HepG2 (cell line): Measurements from ENCODE around the gene TBC1D14. TPM values are rescaled to one million over a fixed set of nuclear protein-coding genes. Genes with fewer than 3 reads are reported as not detected.

ENCODE experiments used
- ATAC-seq: fragments of 200-7000 bp; cut with Tn5 transposase; 3 replicates; pipeline ENCODE4 v1.9.1; 2020; ENCODE audit warnings: mild to moderate bottlenecking, moderate library complexity
- BruUV-seq: library from RNA; stranded (reverse); fragments of 400-500 nt; replicated peaks from 2 replicates; lab custom pipeline; 2021; lab: Mats Ljungman, UMichigan
- CTCF ChIA-PET: fragments of 300-600 bp; formaldehyde crosslinking; extraction: SDS; loops from one replicate; lab custom pipeline; 2021; ENCODE audit warnings: low total read pairs, inconsistent platforms, low intra/inter-chr PET ratio; lab: Yijun Ruan, JAX
- POLR2A ChIA-PET: fragments of 350-600 bp; sonication (Branson Sonifier 250); formaldehyde crosslinking; loops from one replicate; lab custom pipeline; 2020; ENCODE audit warnings: antibody characterized with exemption, inconsistent platforms; lab: Yijun Ruan, JAX
- DNase-seq: peaks from one replicate; pipeline ENCODE4 v3.0.0-alpha.2; 2015; ENCODE audit warnings: low spot score
- FAIRE-seq: peaks from 3 replicates; lab custom pipeline; 2011; peaks lifted over from hg19 to GRCh38; lab: Jason Lieb, UNC
- H2AFZ ChIP-seq: one replicate; pipeline ENCODE4 v1.6.1; 2011; ENCODE audit warnings: low read length, inconsistent platforms
- H3K27ac ChIP-seq: fragments of 300-600 bp; 3 replicates; pipeline ENCODE4 v1.8.0; 2011; ENCODE audit warnings: mixed run types, mild to moderate bottlenecking, mixed read lengths, low read length, inconsistent platforms; ENCODE audit not compliant: insufficient read depth; ENCODE audit errors: extremely low read length
- H3K27me3 ChIP-seq, 2 experiments: fragments of 200-600 bp in 1 of 2; 2 replicates in 1 of 2; 3 replicates in 1 of 2; pipeline versions ENCODE4 v1.6.0 to v1.8.0; 2011; ENCODE audit warnings: low read length in 2 of 2, mild to moderate bottlenecking in 2 of 2, moderate library complexity in 2 of 2, inconsistent platforms in 1 of 2; ENCODE audit not compliant: insufficient read depth in 2 of 2, control insufficient read depth in 1 of 2
- H3K36me3 ChIP-seq, 2 experiments: fragments of 200-600 bp in 1 of 2; replicated peaks in 1 of 2; 2 replicates in 1 of 2; 3 replicates in 1 of 2; pipeline versions ENCODE4 v1.5.1 to v1.8.0; 2011; ENCODE audit warnings: low read length in 2 of 2, inconsistent platforms in 1 of 2; ENCODE audit not compliant: insufficient read depth in 2 of 2, control insufficient read depth in 1 of 2
- H3K4me1 ChIP-seq: 2 replicates; pipeline ENCODE4 v1.5.1; 2012; ENCODE audit warnings: low read length, inconsistent platforms; ENCODE audit not compliant: insufficient read depth
- H3K4me2 ChIP-seq: 2 replicates; pipeline ENCODE4 v1.6.0; 2011; ENCODE audit warnings: low read depth, low read length, inconsistent platforms
- H3K4me3 ChIP-seq, 3 experiments: fragments of 200-600 bp in 1 of 3; sonication (generic), shearing (Covaris generic) in 1 of 3; replicated peaks in 1 of 3; 2 replicates each; pipeline ENCODE4 v1.5.1; 2011 to 2016; ENCODE audit warnings: low read length in 3 of 3, inconsistent platforms in 2 of 3, low read depth in 2 of 3, mild to moderate bottlenecking in 2 of 3, control low read depth in 1 of 3, mixed read lengths in 1 of 3; ENCODE audit not compliant: insufficient read depth in 1 of 3
- H3K79me2 ChIP-seq: one replicate; pipeline ENCODE4 v1.6.1; 2011; ENCODE audit warnings: low read length, inconsistent platforms; ENCODE audit not compliant: insufficient read depth
- H3K9ac ChIP-seq: 2 replicates; pipeline ENCODE4 v1.6.0; 2011; ENCODE audit warnings: mild to moderate bottlenecking, low read depth, low read length, inconsistent platforms; ENCODE audit not compliant: insufficient read depth
- H3K9me3 ChIP-seq: 2 replicates; pipeline ENCODE4 v1.5.1; 2012; ENCODE audit warnings: mild to moderate bottlenecking, low read length
- H4K20me1 ChIP-seq: 2 replicates; pipeline ENCODE4 v1.6.0; 2011; ENCODE audit warnings: inconsistent platforms, mild to moderate bottlenecking, low read length, moderate library complexity; ENCODE audit not compliant: insufficient read depth
- ARID2 ChIP-seq: sonication (generic); formaldehyde crosslinking; IDR thresholded peaks from 2 replicates; pipeline ENCODE4 v1.8.1; 2022; ENCODE audit warnings: mild to moderate bottlenecking, missing genetic modification reagents, borderline replicate concordance
- BORCS8-MEF2B ChIP-seq: sonication (generic); formaldehyde crosslinking; IDR thresholded peaks from 2 replicates; pipeline ENCODE4 v1.8.0; 2022; ENCODE audit warnings: mild to moderate bottlenecking, missing genetic modification reagents
- CBFB ChIP-seq: sonication (generic); formaldehyde crosslinking; IDR thresholded peaks from 2 replicates; pipeline ENCODE4 v1.4.0; 2020; ENCODE audit warnings: missing genetic modification reagents
- NFIB ChIP-seq: sonication (generic); formaldehyde crosslinking; IDR thresholded peaks from 2 replicates; pipeline ENCODE4 v1.9.0; 2021; ENCODE audit warnings: missing genetic modification reagents, mild to moderate bottlenecking, borderline replicate concordance
- PHF21A ChIP-seq: sonication (generic); formaldehyde crosslinking; IDR thresholded peaks from 2 replicates; pipeline ENCODE4 v1.5.0; 2020; ENCODE audit warnings: mild to moderate bottlenecking, missing genetic modification reagents
- RFX1 ChIP-seq: fragments of 450-650 bp; IDR thresholded peaks from 2 replicates; pipeline ENCODE4 v1.6.1; 2017
- XRCC5 ChIP-seq: fragments of 200-400 bp; formaldehyde crosslinking; optimal IDR thresholded peaks from 2 replicates; pipeline ENCODE3; 2017; ENCODE audit warnings: mild to moderate bottlenecking, low read length
- ZSCAN12 ChIP-seq: sonication (generic); formaldehyde crosslinking; IDR thresholded peaks from 2 replicates; pipeline ENCODE4 v1.9.0; 2021; ENCODE audit warnings: mild to moderate bottlenecking, missing genetic modification reagents
- WGBS: methylation state at CpG from one replicate; pipeline ENCODE4 v1.1.6; 2017; ENCODE audit warnings: low lambda C conversion rate; 5-methylcytosine and 5-hydroxymethylcytosine counted together
- in situ Hi-C: cut with HindIII; loops from 2 replicates; pipeline ENCODE4 v1.10.0; 2017; ENCODE audit warnings: low pct_unique_long_range_greater_than_20kb; ENCODE audit not compliant: extremely low pct_ligation_motif_present
- intact Hi-C: fragments of 100-400 bp; cut with micrococcal nuclease; formaldehyde crosslinking; loops from one replicate; pipeline ENCODE4 v1.10.0; 2022; ENCODE audit not compliant: unreplicated experiment
- polyA plus RNA-seq, 8 experiments: library from polyadenylated mRNA; depleted of rRNA in 3 of 8; stranded (reverse) in 7 of 8; unstranded in 1 of 8; fragments of >200 nt; fragmentation: Illumina TruSeq in 4 of 8; extraction: Trizol in 4 of 8; gene quantifications; 2 replicates each; pipeline versions ENCODE4 v1.2.1 to v1.2.3, GENCODE V29; 2011 to 2016; ENCODE audit warnings: low read depth in 4 of 8, missing spikeins in 1 of 8, mixed read lengths in 1 of 8; ENCODE audit not compliant: insufficient read depth in 1 of 8
- total RNA-seq, 5 experiments: library from RNA; depleted of rRNA; stranded (reverse); fragments of >200 nt; fragmentation: Illumina TruSeq; extraction: Trizol; gene quantifications; 2 replicates each; pipeline ENCODE4 v1.2.3, GENCODE V29; 2016; ENCODE audit warnings: low read depth in 1 of 5
- TF ChIP-seq, protein P1 (sequence below): sonication (generic); formaldehyde crosslinking; IDR thresholded peaks from 2 replicates; pipeline ENCODE4 v1.4.0; 2020; ENCODE audit warnings: missing genetic modification reagents
- TF ChIP-seq, protein P2 (sequence below): sonication (generic); formaldehyde crosslinking; IDR thresholded peaks from 2 replicates; pipeline ENCODE4 v1.4.0; 2020; ENCODE audit warnings: missing genetic modification reagents; ENCODE audit errors: not compliant biosample characterization
- TF ChIP-seq, protein P3 (sequence below): sonication (generic); formaldehyde crosslinking; IDR thresholded peaks from 2 replicates; pipeline ENCODE4 v1.5.1; 2020; ENCODE audit warnings: missing genetic modification reagents, mild to moderate bottlenecking, borderline replicate concordance
- TF ChIP-seq, protein P4 (sequence below): fragments of 450-650 bp; IDR thresholded peaks from 2 replicates; pipeline ENCODE4 v1.6.1; 2017; ENCODE audit warnings: mild to moderate bottlenecking

TBC1D14 gene
- total and polyA plus RNA-seq, 2 of the 13 experiments (the other 11 are each of a cell fraction or from before 2014, with no cell fraction given) = 29.5 to 46.5 TPM

DNA sequence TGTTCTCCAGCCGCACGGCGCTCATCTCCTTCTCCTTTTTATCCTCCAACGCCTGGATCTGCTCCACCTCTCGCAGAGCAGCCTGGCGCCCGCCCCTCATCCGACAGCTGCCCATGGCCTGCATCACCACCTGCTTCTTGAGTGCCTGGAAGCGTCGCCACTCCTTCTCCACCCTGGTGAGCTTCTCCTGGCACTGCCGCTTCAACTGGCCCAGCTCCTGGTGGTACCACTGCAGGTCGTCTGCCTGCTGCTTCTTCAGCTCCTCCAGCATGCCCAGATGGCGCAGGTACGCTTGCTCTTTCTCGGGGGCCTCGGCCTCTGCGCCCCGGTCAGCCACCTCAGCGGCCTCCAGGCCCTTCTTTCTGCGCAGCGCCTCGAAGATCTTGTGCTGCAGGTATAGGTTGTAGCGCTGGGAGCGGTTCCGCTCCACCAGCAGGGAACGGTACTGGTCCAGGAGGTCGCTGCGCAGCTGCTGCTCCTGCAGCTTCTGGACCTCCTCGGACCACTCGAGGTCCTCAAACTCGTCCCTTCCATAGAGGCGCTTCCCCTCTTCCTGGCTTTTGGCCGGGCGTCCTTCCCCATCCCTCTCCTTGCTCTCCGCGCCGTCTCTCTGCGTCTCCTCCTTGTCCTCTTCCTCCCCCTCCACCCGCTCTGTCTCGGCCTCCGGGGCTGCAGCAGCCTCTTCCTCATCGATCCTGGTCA is 132.3 kb downstream of the TBC1D14 start (continued):
- TF ChIP-seq, protein P1, sequence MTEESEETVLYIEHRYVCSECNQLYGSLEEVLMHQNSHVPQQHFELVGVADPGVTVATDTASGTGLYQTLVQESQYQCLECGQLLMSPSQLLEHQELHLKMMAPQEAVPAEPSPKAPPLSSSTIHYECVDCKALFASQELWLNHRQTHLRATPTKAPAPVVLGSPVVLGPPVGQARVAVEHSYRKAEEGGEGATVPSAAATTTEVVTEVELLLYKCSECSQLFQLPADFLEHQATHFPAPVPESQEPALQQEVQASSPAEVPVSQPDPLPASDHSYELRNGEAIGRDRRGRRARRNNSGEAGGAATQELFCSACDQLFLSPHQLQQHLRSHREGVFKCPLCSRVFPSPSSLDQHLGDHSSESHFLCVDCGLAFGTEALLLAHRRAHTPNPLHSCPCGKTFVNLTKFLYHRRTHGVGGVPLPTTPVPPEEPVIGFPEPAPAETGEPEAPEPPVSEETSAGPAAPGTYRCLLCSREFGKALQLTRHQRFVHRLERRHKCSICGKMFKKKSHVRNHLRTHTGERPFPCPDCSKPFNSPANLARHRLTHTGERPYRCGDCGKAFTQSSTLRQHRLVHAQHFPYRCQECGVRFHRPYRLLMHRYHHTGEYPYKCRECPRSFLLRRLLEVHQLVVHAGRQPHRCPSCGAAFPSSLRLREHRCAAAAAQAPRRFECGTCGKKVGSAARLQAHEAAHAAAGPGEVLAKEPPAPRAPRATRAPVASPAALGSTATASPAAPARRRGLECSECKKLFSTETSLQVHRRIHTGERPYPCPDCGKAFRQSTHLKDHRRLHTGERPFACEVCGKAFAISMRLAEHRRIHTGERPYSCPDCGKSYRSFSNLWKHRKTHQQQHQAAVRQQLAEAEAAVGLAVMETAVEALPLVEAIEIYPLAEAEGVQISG = 0 out of 2 replicates have a peak, but pooled peaks have one; percentile 4
- peak; percentile 66; the same call in 1 of the 2 replicates for TF ChIP-seq NFIB (CRISPR knock-in tag)

DNA sequence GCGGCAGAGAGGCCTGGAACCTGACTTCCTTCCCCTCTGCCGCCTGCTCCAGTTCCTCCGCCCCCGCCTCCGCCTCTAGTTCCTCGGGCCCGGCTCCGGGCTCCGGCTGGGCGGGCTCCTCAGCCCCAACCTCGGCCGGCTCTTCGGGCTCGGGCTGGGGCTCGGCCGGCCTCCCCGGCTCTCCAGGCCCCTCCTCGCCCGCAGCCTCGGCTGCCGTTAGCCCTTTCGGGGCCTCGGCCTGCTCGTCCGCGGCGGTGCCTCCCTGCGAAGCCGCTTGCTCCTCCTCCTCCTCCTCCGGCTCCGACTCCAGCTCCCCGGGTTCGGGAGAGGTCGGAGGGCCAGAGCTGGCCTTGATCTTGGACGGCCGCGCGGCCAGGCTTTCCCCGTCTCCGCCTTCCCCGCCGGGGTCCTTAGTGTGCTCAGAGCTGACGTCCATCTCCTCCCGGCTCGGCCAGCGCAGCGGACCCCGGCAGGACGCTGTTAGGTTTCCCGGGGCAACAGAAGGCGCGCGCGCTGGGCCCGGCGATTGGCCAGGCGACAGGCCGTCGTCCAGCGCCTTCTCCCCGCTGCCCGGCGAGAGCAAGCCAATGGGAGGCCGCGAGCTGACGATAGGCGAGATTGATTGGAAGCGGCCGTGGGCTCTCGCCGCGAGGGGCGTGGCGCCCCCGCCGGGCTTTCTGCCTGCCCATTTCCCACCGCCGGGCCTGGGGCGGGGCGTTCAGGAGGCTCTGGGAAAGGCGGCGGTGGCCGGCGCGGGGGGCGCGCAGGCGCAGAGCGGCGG is 133.1 kb downstream of the TBC1D14 start:
- POLR2A ChIA-PET = interaction anchor here (0.5 to 5.6 kb wide), 12 partner anchors 8 to 348 kb away, joined by 3 to 64 read pairs (median 6); partner anchors contain the start of genes GRPEL1 and MRFAP1L1
- Histone ChIP-seq H3K9ac (peak overlapping the region; percentile 49), H3K4me1 (peaks cover 47% of the 10 kb centered on the region), H3K4me3 (peak overlapping the region; percentile 38 to 74 (median 64)), H4K20me1 (0 out of 2 replicates have a peak, but pooled peaks cover 7% of the 10 kb centered on the region), H3K27me3 (peaks cover 0 to 5% of the 10 kb centered on the region in 2 experiments; a peak in 1 of 5 replicates), H3K79me2 (peaks cover 43% of the 10 kb centered on the region), H3K36me3 (peaks cover 0 to 3% of the 10 kb centered on the region in 2 experiments; a peak in 2 of 5 replicates), H3K27ac (no peak overlapping the region), H2AFZ (no peak overlapping the region), H3K9me3 (no peaks in the 10 kb centered on the region), H3K4me2 (peak overlapping the region; percentile 89)
- DNase-seq (peak; percentile 93), FAIRE-seq (peak; percentile 26), ATAC-seq (peak; percentile 93)
- 0% methylated on average over 17 of the region's 90 CpGs for WGBS
- CTCF ChIA-PET = interaction anchor here (1.9 kb wide), 1 partner anchor 28 kb away, joined by 7 read pairs; no protein-coding TSS in a partner anchor
- BruUV-seq = no TSS peak
- in situ Hi-C loops = no loop called here
- intact Hi-C loops = loop anchor here (10.0 kb wide), 1 partner anchor 138 kb away; the partner anchor contains the start of gene TBC1D14
- TF ChIP-seq CBFB (CRISPR knock-in tag) (peak; percentile 35), BORCS8-MEF2B (0 out of 2 replicates have a peak, but pooled peaks have one; percentile 44), ZSCAN12 (CRISPR knock-in tag) (no peak), XRCC5 (peak; percentile 63), RFX1 (peak; percentile 96), ARID2 (no peak), PHF21A (CRISPR knock-in tag) (peak; percentile 79)
- TF ChIP-seq, protein P2, sequence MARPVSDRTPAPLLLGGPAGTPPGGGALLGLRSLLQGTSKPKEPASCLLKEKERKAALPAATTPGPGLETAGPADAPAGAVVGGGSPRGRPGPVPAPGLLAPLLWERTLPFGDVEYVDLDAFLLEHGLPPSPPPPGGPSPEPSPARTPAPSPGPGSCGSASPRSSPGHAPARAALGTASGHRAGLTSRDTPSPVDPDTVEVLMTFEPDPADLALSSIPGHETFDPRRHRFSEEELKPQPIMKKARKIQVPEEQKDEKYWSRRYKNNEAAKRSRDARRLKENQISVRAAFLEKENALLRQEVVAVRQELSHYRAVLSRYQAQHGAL (CRISPR knock-in tag) = no peak
- TF ChIP-seq, protein P3, sequence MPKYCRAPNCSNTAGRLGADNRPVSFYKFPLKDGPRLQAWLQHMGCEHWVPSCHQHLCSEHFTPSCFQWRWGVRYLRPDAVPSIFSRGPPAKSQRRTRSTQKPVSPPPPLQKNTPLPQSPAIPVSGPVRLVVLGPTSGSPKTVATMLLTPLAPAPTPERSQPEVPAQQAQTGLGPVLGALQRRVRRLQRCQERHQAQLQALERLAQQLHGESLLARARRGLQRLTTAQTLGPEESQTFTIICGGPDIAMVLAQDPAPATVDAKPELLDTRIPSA (CRISPR knock-in tag) = no peak
- TF ChIP-seq, protein P4, sequence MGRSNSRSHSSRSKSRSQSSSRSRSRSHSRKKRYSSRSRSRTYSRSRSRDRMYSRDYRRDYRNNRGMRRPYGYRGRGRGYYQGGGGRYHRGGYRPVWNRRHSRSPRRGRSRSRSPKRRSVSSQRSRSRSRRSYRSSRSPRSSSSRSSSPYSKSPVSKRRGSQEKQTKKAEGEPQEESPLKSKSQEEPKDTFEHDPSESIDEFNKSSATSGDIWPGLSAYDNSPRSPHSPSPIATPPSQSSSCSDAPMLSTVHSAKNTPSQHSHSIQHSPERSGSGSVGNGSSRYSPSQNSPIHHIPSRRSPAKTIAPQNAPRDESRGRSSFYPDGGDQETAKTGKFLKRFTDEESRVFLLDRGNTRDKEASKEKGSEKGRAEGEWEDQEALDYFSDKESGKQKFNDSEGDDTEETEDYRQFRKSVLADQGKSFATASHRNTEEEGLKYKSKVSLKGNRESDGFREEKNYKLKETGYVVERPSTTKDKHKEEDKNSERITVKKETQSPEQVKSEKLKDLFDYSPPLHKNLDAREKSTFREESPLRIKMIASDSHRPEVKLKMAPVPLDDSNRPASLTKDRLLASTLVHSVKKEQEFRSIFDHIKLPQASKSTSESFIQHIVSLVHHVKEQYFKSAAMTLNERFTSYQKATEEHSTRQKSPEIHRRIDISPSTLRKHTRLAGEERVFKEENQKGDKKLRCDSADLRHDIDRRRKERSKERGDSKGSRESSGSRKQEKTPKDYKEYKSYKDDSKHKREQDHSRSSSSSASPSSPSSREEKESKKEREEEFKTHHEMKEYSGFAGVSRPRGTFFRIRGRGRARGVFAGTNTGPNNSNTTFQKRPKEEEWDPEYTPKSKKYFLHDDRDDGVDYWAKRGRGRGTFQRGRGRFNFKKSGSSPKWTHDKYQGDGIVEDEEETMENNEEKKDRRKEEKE = no peak
